HEK293 (cell line): ENCODE data around the gene COPE.

Experiments
- HOXC10 ChIP-seq: sonication (generic); formaldehyde crosslinking; IDR thresholded peaks from 2 replicates; pipeline ENCODE4 v1.8.1; 2023; ENCODE audit warnings: mild to moderate bottlenecking, missing genetic modification reagents
- ZNF121 ChIP-seq: fragments of 450-650 bp; formaldehyde crosslinking; IDR thresholded peaks from 2 replicates; pipeline ENCODE4 v1.5.1; 2016; ENCODE audit warnings: missing biosample characterization, missing genetic modification characterization
- ZNF274 ChIP-seq, 2 experiments: fragments of 200-500 bp in 1 of 2; fragments of 450-650 bp in 1 of 2; sonication (Bioruptor generic) in 1 of 2; formaldehyde crosslinking in 1 of 2; IDR thresholded peaks; 2 replicates each; pipeline versions ENCODE4 v1.5.1 to v1.6.1; 2014 to 2016; ENCODE audit warnings: borderline replicate concordance in 1 of 2, inconsistent platforms in 1 of 2, low read length in 1 of 2, missing biosample characterization in 1 of 2, missing genetic modification characterization in 1 of 2
- TF ChIP-seq, protein P1 (sequence below): fragments of 450-650 bp; formaldehyde crosslinking; IDR thresholded peaks from 2 replicates; pipeline ENCODE4 v1.5.1; 2016; ENCODE audit warnings: missing biosample characterization, missing genetic modification characterization
- TF ChIP-seq, protein P2 (sequence below): fragments of 450-650 bp; formaldehyde crosslinking; optimal IDR thresholded peaks from 2 replicates; pipeline ENCODE3; 2016; ENCODE audit warnings: missing biosample characterization, mild to moderate bottlenecking, missing genetic modification characterization
- TF ChIP-seq, protein P3 (sequence below): fragments of 450-650 bp; formaldehyde crosslinking; IDR thresholded peaks from 2 replicates; pipeline ENCODE4 v1.5.1; 2016; ENCODE audit warnings: missing biosample characterization, missing genetic modification characterization, low read depth
- TF ChIP-seq, protein P4 (sequence below): sonication (generic); formaldehyde crosslinking; IDR thresholded peaks from 2 replicates; pipeline ENCODE4 v1.8.1; 2022; ENCODE audit warnings: mild to moderate bottlenecking, moderate library complexity, missing genetic modification reagents

DNA sequence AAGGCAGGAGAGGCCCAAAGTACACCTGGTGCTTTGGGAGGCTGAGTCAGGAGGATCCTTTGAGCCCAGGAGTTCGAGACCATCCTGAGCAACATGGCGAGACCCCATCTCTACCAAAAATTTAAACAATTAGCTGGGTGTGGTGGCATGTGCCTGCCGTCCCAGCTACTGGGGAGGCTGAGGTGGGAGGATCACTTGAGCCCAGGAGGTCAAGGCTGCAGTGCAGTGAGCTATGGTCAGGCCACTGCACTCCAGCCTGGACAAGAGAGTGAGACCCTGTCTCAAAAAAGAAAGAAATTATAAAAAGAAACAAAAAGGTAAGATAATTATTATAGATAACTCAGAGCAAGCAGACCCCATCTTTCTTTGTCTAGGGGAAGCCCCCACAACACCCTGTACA, 20.0 kb upstream of the COPE start:
- TF ChIP-seq ZNF274 (IDR thresholded peaks at IDR 0.05; ENCODE audit: low read length) = no peak
- TF ChIP-seq ZNF274 (tag by site-specific recombination; IDR thresholded peaks at IDR 0.05; ENCODE audit: borderline replicate concordance) = no peak
- TF ChIP-seq, protein P1, sequence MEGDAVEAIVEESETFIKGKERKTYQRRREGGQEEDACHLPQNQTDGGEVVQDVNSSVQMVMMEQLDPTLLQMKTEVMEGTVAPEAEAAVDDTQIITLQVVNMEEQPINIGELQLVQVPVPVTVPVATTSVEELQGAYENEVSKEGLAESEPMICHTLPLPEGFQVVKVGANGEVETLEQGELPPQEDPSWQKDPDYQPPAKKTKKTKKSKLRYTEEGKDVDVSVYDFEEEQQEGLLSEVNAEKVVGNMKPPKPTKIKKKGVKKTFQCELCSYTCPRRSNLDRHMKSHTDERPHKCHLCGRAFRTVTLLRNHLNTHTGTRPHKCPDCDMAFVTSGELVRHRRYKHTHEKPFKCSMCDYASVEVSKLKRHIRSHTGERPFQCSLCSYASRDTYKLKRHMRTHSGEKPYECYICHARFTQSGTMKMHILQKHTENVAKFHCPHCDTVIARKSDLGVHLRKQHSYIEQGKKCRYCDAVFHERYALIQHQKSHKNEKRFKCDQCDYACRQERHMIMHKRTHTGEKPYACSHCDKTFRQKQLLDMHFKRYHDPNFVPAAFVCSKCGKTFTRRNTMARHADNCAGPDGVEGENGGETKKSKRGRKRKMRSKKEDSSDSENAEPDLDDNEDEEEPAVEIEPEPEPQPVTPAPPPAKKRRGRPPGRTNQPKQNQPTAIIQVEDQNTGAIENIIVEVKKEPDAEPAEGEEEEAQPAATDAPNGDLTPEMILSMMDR (tag by site-specific recombination) = no peak
- no peak for TF ChIP-seq HOXC10
- TF ChIP-seq, protein P2, sequence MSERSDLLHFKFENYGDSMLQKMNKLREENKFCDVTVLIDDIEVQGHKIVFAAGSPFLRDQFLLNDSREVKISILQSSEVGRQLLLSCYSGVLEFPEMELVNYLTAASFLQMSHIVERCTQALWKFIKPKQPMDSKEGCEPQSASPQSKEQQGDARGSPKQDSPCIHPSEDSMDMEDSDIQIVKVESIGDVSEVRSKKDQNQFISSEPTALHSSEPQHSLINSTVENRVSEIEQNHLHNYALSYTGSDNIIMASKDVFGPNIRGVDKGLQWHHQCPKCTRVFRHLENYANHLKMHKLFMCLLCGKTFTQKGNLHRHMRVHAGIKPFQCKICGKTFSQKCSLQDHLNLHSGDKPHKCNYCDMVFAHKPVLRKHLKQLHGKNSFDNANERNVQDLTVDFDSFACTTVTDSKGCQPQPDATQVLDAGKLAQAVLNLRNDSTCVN (tag by site-specific recombination) = no peak
- TF ChIP-seq ZNF121 (tag by site-specific recombination) = no peak
- TF ChIP-seq, protein P3, sequence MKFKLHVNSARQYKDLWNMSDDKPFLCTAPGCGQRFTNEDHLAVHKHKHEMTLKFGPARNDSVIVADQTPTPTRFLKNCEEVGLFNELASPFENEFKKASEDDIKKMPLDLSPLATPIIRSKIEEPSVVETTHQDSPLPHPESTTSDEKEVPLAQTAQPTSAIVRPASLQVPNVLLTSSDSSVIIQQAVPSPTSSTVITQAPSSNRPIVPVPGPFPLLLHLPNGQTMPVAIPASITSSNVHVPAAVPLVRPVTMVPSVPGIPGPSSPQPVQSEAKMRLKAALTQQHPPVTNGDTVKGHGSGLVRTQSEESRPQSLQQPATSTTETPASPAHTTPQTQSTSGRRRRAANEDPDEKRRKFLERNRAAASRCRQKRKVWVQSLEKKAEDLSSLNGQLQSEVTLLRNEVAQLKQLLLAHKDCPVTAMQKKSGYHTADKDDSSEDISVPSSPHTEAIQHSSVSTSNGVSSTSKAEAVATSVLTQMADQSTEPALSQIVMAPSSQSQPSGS (tag by site-specific recombination) = no peak
- TF ChIP-seq, protein P4, sequence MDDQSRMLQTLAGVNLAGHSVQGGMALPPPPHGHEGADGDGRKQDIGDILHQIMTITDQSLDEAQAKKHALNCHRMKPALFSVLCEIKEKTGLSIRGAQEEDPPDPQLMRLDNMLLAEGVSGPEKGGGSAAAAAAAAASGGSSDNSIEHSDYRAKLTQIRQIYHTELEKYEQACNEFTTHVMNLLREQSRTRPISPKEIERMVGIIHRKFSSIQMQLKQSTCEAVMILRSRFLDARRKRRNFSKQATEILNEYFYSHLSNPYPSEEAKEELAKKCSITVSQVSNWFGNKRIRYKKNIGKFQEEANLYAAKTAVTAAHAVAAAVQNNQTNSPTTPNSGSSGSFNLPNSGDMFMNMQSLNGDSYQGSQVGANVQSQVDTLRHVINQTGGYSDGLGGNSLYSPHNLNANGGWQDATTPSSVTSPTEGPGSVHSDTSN (CRISPR knock-in tag) = no peak
